Muscle layer of duodenum (tissue), 2 donors: ENCODE data around the gene HADHA.

Experiments used
- H3K27ac ChIP-seq: one replicate; pipeline ENCODE4 v1.7.0; 2013; ENCODE audit warnings: mild to moderate bottlenecking, low read length
- H3K27me3 ChIP-seq: one replicate; pipeline ENCODE4 v1.7.0; 2013; ENCODE audit warnings: low read depth, mild to moderate bottlenecking, control low read depth, low read length
- H3K36me3 ChIP-seq, 2 donors: one replicate each; pipeline ENCODE4 v1.7.0; 2013; ENCODE audit warnings: low read length in 2 of 2, control low read depth in 1 of 2, mild to moderate bottlenecking in 1 of 2; ENCODE audit not compliant: insufficient read depth in 2 of 2, control insufficient read depth in 1 of 2
- H3K4me1 ChIP-seq, 2 donors: one replicate each; pipeline ENCODE4 v1.7.0; 2013; ENCODE audit warnings: low read length in 2 of 2, mild to moderate bottlenecking in 2 of 2, control low read depth in 1 of 2, moderate library complexity in 1 of 2; ENCODE audit not compliant: insufficient read depth in 2 of 2, control insufficient read depth in 1 of 2
- H3K4me3 ChIP-seq, 2 donors: one replicate each; pipeline ENCODE4 v1.7.0; 2013; ENCODE audit warnings: low read length in 2 of 2, low read depth in 1 of 2, mild to moderate bottlenecking in 1 of 2
- H3K9me3 ChIP-seq, 2 donors: one replicate each; pipeline ENCODE4 v1.7.0; 2013; ENCODE audit warnings: low read length in 2 of 2, control low read depth in 1 of 2, mild to moderate bottlenecking in 1 of 2; ENCODE audit not compliant: control insufficient read depth in 1 of 2
- donor health status: healthy.

HADHA gene

GRCh38 chr2:26215833-26216232 lies 28.6 kb downstream of the HADHA start:
- H3K4me1 ChIP-seq = no peaks in the 10 kb centered on the region
- no peaks in the 10 kb centered on the region for H3K9me3 ChIP-seq
- H3K4me3 ChIP-seq = no peak overlapping the region
- no peak overlapping the region for H3K27ac ChIP-seq
- peaks cover 61 to 75% of the 10 kb centered on the region in 2 donors for H3K36me3 ChIP-seq
- H3K27me3 ChIP-seq = no peaks in the 10 kb centered on the region

GRCh38 chr2:26214759-26215158 lies 29.7 kb downstream of the HADHA start:
- H3K4me1 ChIP-seq = no peaks in the 10 kb centered on the region
- H3K9me3 ChIP-seq = no peaks in the 10 kb centered on the region
- no peak overlapping the region for H3K27ac ChIP-seq
- peaks cover 64 to 77% of the 10 kb centered on the region in 2 donors for H3K36me3 ChIP-seq
- no peaks in the 10 kb centered on the region for H3K27me3 ChIP-seq
- H3K4me3 ChIP-seq = no peak overlapping the region

GRCh38 chr2:26212011-26212410 lies 32.4 kb downstream of the HADHA start:
- H3K4me1 ChIP-seq = no peaks in the 10 kb centered on the region
- no peaks in the 10 kb centered on the region for H3K27me3 ChIP-seq
- H3K36me3 ChIP-seq = peaks cover 85 to 86% of the 10 kb centered on the region in 2 donors
- H3K4me3 ChIP-seq = no peak overlapping the region
- H3K9me3 ChIP-seq = no peaks in the 10 kb centered on the region
- H3K27ac ChIP-seq = no peak overlapping the region

GRCh38 chr2:26203906-26204305 lies 40.5 kb downstream of the HADHA start:
- Histone ChIP-seq H3K9me3 (no peaks in the 10 kb centered on the region), H3K27me3 (no peaks in the 10 kb centered on the region), H3K36me3 (peaks cover 57 to 58% of the 10 kb centered on the region in 2 donors), H3K4me1 (no peaks in the 10 kb centered on the region), H3K27ac (no peak overlapping the region), H3K4me3 (no peak overlapping the region)

DNA sequence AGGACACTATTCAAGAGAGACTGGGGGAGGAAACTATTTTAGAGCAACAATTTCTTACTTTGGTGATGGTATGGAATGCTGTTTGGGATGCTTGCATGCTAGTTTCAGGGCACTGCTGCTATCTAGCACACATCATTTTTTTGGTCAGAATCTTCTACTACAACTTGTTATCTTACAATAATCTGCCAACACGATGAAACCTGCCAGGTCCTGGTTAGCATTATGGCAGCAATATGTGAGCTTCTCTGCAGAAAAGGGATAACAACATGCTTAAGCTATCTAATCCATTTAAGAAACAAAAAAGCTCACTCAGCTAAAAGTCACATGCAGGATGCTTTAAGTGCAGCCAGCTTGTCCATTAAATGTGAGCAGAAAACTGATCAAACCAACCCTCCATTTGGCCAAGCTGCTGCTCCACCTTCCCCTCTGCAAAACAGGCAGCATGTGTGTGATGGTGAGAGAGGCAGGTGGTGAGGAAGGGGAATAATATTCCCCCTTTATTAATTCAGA lies 41.4 kb downstream of the HADHA start:
- Histone ChIP-seq H3K36me3 (peaks cover 51 to 52% of the 10 kb centered on the region in 2 donors), H3K9me3 (no peaks in the 10 kb centered on the region), H3K4me3 (no peak overlapping the region), H3K27me3 (no peaks in the 10 kb centered on the region), H3K4me1 (no peaks in the 10 kb centered on the region), H3K27ac (no peak overlapping the region)

GRCh38 chr2:26197516-26197915 lies 46.9 kb downstream of the HADHA start:
- no peaks in the 10 kb centered on the region for H3K4me1 ChIP-seq
- no peaks in the 10 kb centered on the region for H3K27me3 ChIP-seq
- no peaks in the 10 kb centered on the region for H3K9me3 ChIP-seq
- H3K27ac ChIP-seq = no peak overlapping the region
- peaks cover 70 to 87% of the 10 kb centered on the region in 2 donors for H3K36me3 ChIP-seq
- no peak overlapping the region for H3K4me3 ChIP-seq

DNA sequence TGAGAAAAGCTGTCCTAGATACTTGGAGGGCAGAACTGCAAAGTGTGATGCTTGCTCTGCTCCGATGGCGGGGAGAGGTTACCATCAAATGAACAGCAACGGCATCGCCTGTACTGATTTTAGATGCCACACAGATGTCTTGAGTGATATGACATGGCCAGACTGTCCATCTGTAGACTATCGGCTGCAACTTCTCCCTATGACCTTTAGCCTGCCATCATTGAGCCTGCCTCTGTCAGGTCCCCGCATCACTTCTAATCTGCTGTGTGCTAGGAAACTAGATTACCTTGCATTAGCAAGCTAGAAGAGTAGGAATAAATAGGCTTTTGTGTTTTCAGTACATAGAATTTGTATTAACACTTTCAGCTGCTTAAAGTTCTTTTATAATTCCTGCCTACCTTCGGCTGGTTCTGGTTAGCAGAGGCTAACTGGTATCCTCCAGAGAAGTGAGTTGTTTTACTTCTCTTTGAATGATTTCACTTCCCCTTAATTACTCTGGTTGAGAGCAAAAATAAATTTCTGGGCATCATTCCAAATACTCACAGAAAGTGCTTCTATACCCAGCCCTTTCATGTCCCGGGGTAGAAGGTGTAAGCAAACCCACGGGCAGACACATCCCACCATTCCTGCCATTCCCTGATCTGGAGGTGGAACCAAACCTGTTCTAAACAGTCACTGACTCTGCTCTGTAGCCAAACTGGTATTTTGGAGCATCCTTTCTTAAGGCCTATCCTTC lies 47.6 kb downstream of the HADHA start:
- H3K9me3 ChIP-seq = no peaks in the 10 kb centered on the region
- no peaks in the 10 kb centered on the region for H3K4me1 ChIP-seq
- no peaks in the 10 kb centered on the region for H3K27me3 ChIP-seq
- H3K27ac ChIP-seq = no peak overlapping the region
- peaks cover 65 to 87% of the 10 kb centered on the region in 2 donors for H3K36me3 ChIP-seq
- no peak overlapping the region for H3K4me3 ChIP-seq

- peaks cover 70 to 88% of the 10 kb centered on the region in 2 donors for H3K36me3 ChIP-seq
Measured at GRCh38 chr2:26195040-26195984, 49.1 kb downstream of the HADHA start.

DNA sequence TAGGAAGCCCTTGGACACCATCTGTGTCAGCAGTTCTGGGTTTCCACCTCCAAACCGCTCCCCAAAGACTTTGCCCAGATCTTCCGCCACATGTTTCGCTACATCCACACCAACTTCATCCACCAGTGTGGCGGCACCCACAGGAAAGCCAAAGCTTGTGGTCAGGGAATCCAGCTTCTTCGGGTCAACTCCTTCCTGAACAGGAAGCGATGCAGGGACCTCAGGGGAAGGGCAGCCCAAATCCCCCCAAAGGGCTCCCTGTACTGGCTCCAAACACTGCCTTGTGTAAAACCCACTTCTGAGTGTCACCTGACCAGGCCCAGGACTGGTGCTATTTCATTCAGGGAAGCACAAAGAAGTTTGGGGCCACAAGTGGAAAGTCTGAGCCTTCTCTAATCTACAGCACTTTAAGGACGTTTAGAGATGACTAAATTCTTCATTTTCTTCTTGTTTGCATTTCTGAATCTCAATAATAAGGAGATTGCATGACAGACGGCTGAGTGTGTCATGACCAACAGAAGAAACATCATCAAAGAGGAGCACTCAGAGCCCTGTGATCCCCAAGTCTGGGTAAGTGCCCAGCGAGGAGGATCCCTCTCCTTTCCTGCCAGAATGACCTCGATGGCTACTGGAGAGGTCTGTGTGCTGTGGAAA lies 50.7 kb downstream of the HADHA start:
- Histone ChIP-seq H3K27ac (no peak overlapping the region), H3K27me3 (no peaks in the 10 kb centered on the region), H3K4me1 (no peaks in the 10 kb centered on the region), H3K9me3 (no peaks in the 10 kb centered on the region), H3K4me3 (no peak overlapping the region), H3K36me3 (peaks cover 59 to 83% of the 10 kb centered on the region in 2 donors)

More at GRCh38 chr2:26195040-26195984, 49.1 kb downstream of the HADHA start:
- no peaks in the 10 kb centered on the region for H3K4me1 ChIP-seq
- no peaks in the 10 kb centered on the region for H3K27me3 ChIP-seq
- no peak overlapping the region for H3K27ac ChIP-seq
- H3K4me3 ChIP-seq = no peak overlapping the region
- no peaks in the 10 kb centered on the region for H3K9me3 ChIP-seq

DNA sequence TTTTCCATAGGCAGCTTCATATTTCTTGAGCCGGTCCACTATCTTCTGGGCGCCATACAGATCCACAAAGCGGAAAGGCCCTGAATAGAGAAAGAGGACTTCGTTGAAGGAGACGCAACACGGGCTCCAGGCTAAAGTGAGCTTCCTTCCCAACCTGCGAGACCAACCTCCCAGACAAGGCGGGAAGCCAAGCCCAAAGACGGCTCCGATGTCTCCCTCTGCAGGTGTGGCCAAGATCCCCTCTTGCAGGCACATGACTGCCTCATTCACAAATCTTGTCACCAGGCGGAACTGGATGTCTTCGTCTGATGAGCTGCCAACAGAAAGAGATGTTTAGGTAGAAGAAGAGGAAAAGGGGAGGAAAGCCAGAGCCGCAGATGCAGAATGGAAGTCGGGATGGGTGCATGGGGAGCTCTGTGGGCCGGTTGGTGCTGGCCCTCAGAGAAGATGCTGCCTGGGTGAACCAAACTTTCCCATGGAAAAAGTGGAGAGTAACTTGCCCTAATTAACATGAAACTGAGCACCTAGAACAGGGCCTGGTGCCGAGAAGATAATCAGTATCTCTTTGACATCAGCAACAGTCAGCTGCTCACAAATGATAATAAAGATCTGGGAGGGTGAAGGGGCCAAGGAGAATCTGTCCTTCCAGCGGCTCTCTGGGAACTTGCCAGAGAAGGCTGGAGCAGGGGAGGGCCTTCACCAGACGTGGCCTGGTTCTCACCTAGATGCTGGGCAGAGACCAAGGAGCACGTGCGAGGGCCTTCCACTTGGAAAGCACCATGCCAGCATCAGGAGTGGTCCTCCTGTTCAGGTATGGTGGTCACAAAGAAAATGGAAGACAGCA lies 52.9 kb downstream of the HADHA start:
- Histone ChIP-seq H3K9me3 (no peaks in the 10 kb centered on the region), H3K27ac (no peak overlapping the region), H3K4me3 (no peak overlapping the region), H3K36me3 (peaks cover 45 to 66% of the 10 kb centered on the region in 2 donors), H3K27me3 (no peaks in the 10 kb centered on the region), H3K4me1 (no peaks in the 10 kb centered on the region)
